G401 (cell line): Measurements from ENCODE around the gene RTL9. TPM values are rescaled to one million over a fixed set of nuclear protein-coding genes. Genes with fewer than 3 reads are reported as not detected.
"Not testable (repeated sequence)": the region's sequence is repeated elsewhere in the genome, so short reads cannot be mapped to it uniquely, and the experiment has no call there.

ENCODE experiments used
- DNase-seq: peaks from one replicate; pipeline ENCODE4 v3.0.0-alpha.2; 2015; ENCODE audit warnings: low spot score
- in situ Hi-C: cut with HindIII; loops from 2 replicates; pipeline ENCODE4 v1.10.0; 2016; ENCODE audit warnings: low sequenced_read_pairs, mixed read lengths
- total RNA-seq: library from RNA; depleted of rRNA; stranded (reverse); fragments of >200 nt; shearing (Covaris generic); gene quantifications from 2 replicates; pipeline ENCODE4 v1.2.3, GENCODE V29; 2014

RTL9 gene
- total RNA-seq, 1 experiment from 2014 or later: not detected

DNA sequence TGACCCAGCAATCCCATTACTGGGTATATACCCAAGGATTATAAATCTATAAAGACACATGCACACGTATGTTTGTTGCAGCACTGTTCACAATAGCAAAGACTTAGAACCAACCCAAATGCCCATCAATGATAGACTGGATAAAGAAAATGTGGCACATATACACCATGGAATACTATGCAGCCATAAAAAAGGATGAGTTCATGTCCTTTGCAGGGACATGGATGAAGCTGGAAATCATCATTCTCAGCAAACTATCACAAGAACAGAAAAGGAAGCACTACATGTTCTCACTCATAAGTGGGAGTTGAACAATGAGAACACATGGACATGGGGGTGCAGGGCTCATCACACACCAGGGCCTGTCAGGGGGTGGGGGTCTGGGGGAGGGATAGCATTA, 25.2 kb upstream of the RTL9 start:
- in situ Hi-C loops, DNase-seq: not testable (repeated sequence)

DNA sequence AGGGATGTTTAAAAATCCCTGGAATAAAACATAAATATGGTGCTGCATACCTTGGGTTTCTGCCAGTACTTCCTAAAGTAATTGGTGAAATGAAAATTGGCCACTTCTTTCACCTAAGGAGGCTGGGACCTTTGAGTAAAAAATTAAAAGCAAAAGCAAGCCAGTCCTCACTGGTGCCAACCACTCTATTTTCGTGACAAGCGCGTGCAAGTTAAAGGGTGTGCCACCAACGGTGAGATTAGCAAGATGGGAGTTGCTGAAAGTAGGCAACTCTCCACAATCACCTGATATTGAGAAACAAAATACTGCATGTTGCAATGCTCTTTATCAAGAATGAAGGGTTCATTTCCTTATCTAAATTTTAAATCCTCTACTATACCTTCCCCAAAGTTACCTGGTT, 19.7 kb upstream of the RTL9 start:
- DNase-seq: no peak
- in situ Hi-C loops: no loop called here

DNA sequence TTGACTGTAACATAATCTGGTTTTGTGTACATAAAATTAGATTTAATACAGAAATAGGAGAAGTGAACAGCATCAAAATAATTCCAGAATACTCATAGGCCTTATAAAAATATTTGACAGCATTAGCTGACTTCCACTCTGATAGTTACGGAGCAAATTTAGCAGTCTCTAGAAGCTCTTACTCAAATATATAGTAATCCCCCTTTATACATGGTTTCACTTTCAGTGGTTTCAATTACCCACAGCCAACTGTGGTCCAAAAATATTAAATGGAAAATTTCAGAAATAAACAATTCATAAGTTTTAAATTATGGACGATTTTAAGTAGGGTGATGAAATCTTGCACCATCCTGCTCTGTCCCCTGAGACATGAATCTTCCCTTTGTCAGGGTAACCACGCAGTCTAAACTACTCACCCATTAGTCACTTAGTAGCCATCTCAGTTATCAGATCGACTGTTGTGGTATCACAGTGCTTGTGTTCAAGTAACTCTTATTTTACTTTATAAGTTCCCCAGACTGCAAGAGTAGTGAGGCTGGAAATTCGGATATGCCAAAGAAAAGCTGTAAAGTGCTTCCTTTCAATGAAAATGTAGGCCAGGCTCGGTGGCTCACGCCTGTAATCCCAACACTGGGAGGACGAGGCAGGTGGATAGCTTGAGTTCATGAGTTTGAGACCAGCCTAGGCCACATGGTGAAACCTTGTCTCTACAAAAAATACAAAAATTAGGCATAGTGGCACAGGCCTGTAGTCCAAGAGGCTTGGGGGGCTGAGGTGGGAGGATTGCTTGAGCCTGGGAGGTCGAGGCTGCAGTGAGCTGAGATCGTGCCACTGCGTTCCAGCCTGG, 17.2 kb upstream of the RTL9 start:
- in situ Hi-C loops: no loop called here
- no peak for DNase-seq

DNA sequence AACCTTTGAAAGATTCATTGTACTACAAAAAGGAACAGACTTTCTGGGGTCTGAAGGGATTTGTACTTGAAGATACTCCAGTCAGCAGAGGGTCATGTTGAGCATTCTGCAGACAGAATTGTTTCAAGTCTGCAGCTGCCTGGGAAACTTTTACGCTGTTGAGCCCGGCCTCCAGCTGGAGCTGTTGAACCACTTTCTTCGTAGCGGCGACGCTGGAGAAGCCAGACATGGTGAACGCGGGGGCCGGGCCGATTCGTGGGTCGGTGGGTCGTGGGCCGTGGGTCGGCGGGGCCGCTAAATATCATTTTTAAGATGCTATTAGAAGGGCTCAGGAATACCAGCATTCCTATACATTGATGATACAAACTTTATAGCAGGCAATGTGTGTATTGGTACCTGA, 12.0 kb upstream of the RTL9 start:
- in situ Hi-C loops: no loop called here

DNA sequence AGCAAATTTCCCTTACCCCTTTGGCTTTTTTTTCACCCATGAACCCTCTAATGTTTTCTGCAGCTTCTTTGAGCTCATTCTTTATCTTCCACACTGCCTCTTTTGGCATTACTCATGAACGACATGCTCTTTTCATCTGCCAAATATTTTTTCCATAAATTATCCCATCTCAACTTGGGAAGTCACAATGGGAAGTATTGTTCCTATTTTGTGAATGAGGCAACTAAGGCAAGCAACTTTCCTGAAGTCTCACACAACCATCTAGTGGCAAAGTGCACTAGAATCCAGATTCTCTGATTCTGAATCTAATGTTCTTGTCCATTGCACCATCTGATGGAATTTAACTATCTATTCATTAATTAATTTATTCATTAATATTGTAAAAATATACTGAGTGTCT, 625 bp downstream of the RTL9 start:
- DNase-seq: no peak
- in situ Hi-C loops: no loop called here

More for the DNA sequence above, 12.0 kb upstream of the RTL9 start:
- no peak for DNase-seq

DNA sequence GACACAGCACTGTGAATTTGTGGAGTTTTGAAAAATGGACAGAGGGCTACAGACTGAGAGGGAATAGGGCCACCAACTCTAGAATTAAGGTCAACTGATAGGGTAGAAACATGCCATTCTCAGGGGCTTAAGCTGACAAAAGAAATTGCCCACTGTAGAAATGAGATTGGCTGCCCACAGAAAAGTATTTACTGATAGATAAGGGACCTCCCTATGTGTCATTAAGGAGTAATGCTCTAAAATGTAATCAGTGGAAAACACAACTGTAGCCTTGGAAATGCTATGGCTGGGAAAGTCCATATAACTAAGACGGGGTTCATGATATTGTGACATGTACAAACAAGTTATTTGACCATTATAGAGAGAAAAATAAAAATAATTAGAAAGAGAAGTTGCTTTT, 4.6 kb downstream of the RTL9 start:
- in situ Hi-C loops: no loop called here
- no peak for DNase-seq

DNA sequence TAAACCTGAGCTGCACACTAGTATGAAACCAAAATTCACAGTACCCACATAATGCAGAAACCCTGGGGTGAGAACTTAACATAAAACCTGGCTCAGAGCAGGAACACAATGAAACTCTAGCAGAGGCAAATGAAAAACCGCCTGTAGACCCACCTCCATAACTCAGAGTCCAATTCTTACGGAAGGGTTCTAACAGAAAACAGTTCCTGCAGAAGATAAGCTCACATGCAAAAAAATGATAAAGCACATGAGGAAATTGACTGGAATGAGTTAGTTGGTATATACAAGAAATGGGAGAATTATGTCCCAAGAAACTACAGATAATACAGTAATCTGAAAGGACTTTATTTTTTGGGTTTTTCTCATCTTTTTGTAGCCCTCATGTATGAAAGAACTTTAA, 14.7 kb downstream of the RTL9 start:
- in situ Hi-C loops: no loop called here
- no peak for DNase-seq

DNA sequence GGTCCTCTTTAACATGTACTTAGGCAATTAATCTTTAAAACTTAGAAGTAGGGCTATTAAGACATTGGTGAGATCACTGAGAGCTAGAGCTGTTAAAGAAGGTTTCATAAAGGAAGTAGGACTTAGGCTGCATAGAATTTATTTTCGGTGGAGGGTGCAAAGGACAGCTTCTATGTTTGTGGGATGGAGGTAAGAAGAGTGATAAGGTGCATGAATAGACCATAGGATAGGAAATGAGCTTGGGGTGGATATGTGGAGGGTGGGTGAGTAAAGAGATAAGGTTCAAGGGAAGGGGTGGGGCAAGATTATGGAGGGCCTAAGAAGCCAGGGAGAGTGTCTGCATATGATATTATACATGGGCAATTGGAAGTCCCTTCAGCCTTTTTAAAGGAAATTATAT, 15.9 kb downstream of the RTL9 start:
- in situ Hi-C loops: no loop called here
- DNase-seq: no peak

DNA sequence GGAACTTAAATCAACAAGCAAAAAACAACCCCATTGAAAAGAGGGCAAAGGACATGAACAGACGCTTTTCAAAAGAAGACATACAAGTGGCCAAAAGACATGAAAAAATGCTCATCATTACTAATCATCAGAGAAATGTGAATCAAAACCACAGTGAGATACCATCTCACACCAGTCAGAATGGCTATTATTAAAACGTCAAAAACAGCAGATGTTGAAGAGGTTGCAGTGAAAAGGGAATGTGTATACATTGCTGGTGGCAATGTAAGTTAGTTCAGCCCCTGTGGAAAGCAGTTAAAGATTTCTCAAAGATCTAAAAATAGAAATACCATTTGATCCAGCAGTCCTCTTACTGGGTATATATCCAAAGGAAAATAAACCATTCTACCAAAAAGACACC, 22.6 kb downstream of the RTL9 start:
- in situ Hi-C loops: no loop called here
- DNase-seq: no peak

DNA sequence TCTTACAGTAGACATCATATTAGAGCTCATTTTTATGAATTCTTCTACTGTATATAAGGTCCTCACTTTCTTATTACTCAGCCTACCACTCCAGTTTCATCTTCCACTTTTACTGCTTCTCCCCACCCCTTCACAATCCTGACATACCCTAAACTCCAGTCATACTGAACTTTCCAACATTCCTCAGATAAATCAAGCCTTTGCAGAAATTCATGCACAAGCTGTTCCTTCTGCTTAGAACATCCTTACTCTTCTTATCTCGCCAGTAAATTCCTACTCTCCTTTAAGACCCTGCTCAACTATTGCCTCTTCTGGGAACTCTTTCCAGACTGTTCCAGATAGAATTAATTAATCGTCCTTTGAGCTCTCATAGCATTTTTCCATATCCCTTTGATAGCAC, 24.8 kb downstream of the RTL9 start:
- in situ Hi-C loops: no loop called here
- DNase-seq: no peak

DNA sequence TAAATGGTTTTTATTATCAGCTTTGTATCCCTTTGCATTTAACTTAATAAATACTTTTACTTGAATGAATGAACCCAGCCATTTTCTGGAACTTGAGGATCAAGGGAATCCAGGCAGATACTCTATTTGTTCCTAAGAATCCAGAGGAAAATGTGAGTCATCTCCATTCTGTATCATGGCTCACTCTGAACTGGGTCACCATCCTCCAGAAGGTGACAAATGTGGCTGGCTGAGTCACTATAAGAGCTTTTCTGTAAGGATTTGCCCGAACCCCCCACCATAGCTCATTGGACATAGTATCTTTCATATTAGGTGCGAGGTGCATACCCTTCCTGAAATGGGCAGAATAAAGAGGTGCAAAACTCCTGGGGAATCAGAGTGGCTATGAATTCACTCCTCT, 25.8 kb downstream of the RTL9 start:
- in situ Hi-C loops: no loop called here

DNA sequence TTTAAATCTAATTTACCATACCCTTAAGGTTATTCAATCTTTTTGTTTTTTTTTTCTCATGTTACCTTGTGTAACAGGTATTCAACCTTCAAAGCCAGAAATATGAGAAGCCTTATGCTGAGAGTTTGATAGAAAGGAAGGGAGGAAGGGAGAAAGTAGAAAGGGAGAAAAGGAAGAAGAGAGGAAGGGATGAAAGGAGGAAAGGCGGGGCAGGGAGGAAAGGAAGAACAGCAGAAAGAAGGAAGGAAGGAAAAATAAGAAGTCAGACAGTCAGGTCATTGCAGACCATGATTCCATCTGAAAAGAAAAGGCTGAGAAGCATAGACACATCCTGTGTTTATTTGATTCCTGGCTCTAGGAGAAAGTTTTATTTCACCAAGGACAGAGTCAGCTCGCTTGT, 30.9 kb downstream of the RTL9 start:
- no peak for DNase-seq
- in situ Hi-C loops: no loop called here

More for the DNA sequence above, 25.8 kb downstream of the RTL9 start:
- no peak for DNase-seq

DNA sequence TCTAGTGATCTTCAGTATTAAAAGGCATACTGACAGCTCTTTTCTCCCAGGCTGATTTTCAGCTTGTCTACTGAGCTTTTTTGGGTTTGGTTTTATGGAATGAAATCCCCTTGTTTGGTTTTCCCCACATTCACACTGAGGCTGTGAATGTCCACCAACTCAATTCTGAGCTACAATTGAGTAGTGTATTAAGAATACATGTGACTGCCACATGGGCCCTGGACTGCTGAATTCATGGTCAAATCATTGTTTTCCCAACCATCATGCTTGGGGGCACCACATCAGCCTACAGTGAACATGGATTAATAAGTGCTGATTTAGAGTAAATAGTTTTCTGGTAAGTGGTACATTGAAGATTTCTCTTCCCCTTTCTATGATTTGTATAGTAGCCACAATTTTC, 32.4 kb downstream of the RTL9 start:
- in situ Hi-C loops: no loop called here
- DNase-seq: no peak

DNA sequence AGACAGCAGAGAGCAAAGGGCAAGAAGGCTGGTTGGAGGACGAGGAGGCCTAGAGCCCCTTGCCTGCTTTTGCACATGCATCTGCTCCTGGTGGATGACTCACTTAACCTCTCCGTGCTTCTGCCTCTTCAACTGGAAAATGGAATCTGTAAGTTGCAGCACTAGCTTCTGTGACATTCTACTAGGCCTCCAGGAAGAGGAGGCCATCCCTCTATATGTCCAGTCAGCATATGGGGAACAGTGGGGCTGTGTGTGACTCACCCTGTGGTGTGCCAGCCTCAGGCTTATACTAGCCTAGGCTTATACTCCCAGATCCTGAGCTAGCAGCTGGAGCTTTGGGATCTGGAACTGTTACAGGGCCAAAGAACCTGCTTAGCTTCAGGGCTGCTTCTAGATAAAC, 36.0 kb downstream of the RTL9 start:
- in situ Hi-C loops: no loop called here

DNA sequence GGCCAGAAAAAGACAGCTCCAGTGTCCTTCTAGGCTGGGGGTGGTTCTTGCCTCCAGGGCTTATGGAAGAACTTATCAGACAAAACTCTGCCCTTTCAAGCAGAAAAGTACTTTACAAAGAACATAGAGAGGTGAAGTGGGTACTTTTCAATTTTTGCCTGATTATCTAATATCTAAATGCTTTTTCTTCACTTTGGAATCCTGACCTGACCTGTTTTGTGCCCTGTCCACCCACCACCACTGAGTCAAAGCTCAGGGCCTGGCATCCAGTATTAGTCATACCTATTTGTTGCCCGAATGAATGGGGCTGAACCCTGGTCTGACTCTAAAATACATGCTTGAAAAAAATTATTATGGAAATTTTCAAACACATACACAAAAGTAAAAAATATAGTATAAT, 37.2 kb downstream of the RTL9 start:
- no peak for DNase-seq
- in situ Hi-C loops: no loop called here

More for the DNA sequence above, 36.0 kb downstream of the RTL9 start:
- no peak for DNase-seq

DNA sequence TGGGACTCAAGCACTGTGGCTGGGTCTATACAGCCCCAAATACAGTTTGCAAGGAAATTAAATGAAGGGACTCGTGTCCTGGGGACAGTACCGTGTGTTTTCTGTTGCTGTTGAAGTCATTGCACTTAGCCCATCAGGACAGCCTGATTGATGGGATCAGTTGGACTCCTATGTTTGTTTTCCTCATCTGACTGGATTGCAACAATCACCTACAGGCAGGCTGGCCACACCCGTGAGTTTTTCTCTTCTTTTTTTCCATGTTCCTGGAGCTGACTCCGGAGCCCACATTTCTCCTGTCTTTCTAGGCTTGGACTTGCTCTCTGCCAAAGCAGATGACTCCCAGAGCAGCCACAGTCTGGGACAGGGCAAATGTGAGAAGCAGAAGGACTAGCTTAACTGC, 38.1 kb downstream of the RTL9 start:
- no peak for DNase-seq
- in situ Hi-C loops: no loop called here

DNA sequence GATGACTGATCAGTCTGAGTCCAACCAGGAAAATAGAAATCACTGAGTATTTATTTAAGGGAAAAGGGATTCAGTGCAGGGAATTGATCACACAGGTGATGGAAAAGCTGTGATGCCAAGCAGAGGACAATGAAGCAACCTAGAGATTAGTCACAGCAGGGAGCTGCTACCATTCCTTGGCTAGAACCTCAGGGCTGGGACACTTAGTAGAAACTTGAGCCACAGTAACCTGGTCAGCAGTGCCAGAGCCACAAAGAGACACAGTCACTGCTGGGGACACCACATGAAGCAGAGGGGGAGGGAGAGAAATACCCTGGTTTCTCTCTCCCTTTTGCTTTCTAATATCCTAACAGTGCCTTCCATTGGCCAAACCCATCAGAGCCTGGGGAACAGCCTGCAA, 38.7 kb downstream of the RTL9 start:
- in situ Hi-C loops: no loop called here
- no peak for DNase-seq

DNA sequence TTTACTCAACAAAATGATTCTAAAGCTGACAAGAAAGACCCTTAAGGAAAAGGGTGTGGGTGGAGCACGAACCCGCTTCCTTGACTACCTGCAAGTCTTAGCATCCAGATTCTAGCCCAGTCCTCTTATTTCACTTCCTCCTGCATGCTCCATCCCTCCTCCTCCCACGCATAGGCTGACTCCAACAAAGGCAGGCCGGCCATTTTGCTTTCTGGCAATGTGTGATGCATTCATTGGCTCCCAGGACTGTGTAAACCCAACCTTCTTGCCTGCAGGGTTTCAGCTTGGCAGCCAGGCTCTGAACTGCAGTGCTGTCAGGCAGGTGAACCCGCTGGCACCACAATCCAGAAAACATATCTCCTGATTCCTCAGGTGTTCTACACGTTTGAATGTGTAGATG, 39.3 kb downstream of the RTL9 start:
- in situ Hi-C loops: no loop called here
- DNase-seq: no peak

DNA sequence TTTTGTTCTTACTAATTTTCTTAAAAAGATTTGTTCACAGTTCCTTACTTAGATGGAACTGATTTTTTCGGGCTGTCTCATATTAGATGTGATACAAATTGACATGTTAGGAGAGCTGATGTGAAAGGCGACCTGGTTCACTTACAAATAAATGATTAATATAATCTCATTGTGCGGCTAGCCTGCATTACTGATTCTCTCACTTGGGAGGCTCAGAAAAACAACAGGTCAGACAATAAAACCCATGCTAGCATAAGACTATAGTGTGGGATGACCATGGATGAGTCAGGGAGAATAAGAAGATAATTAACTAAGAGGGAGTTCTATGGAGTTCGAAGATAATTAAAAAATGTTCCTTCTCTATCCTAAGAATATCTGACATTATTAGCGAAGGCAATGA, 40.8 kb downstream of the RTL9 start:
- DNase-seq: no peak
- in situ Hi-C loops: no loop called here

DNA sequence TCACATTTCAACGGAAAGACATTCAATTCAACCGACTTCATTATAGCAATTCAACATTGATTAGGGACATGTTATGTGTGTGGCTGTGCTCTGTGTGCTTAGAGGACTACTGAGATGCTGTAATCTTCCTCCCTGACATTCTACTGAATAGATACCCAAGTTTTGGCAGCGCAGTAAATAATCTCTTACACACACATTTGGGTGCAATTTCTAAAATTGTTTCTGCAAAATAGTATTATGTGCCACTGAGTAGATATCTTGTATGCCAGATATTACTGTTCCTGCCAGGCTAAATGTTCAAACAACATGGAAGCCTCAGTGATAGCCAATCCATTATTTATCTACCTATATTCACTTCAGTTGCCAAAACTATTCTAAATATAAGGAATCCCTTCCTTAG, 41.3 kb downstream of the RTL9 start:
- in situ Hi-C loops: no loop called here
- DNase-seq: no peak

DNA sequence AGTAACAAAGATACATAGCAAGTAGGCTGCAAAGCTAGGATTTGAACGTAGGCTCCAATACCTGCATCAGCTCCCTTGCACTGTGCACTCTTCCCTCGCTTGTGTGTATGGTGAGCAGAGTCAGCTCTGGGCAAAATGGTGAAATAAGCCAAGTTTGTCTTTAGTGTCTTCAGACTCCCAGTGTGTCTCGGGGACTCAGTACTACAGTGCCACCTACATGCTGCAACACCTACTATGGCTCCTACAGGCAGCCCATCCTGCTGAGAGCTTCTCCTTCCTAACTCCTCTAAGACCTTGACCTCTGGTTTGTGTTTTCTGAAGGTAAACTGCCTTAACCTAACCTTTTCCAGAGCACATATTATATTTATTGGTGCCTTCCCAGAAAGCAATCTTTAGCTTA, 42.5 kb downstream of the RTL9 start:
- in situ Hi-C loops: no loop called here
- no peak for DNase-seq
